H1 (cell line): ENCODE data around the gene GID4. TPM values are rescaled to one million over a fixed set of nuclear protein-coding genes. Genes with fewer than 3 reads are reported as not detected.

ENCODE experiments used
- CTCF ChIA-PET: fragments of 300-600 bp; sonication (Branson Sonifier 250); formaldehyde crosslinking; loops from one replicate; lab custom pipeline; 2021; ENCODE audit not compliant: partially characterized antibody; lab: Charles Lee
- POLR2A ChIA-PET: fragments of 300-600 bp; sonication (Branson Sonifier 250); formaldehyde crosslinking; loops from one replicate; lab custom pipeline; 2021; ENCODE audit warnings: inconsistent platforms; ENCODE audit not compliant: partially characterized antibody; lab: Charles Lee
- DNase-seq, 2 experiments: peaks; one replicate each; pipeline versions ENCODE4 v3.0.0 to v3.0.0-alpha.2; 2010 to 2022; ENCODE audit warnings: low spot score in 2 of 2, low read depth in 1 of 2, mixed read lengths in 1 of 2
- FAIRE-seq: peaks from 2 replicates; lab custom pipeline; 2011; peaks lifted over from hg19 to GRCh38; lab: Jason Lieb, UNC
- H2AFZ ChIP-seq: 2 replicates; pipeline ENCODE4 v1.8.1; 2012; ENCODE audit warnings: low read length, inconsistent platforms
- H2AK5ac ChIP-seq: 2 replicates; pipeline ENCODE4 v1.6.1; 2013; ENCODE audit warnings: low read depth, low read length
- H2BK120ac ChIP-seq: replicated peaks from 2 replicates; pipeline ENCODE3; 2013; ENCODE audit warnings: low read depth, low read length, inconsistent platforms
- H2BK12ac ChIP-seq: 2 replicates; pipeline ENCODE4 v1.6.1; 2013; ENCODE audit warnings: low read depth, low read length
- H2BK15ac ChIP-seq: 2 replicates; pipeline ENCODE4 v1.6.1; 2013; ENCODE audit warnings: low read length
- H2BK20ac ChIP-seq: 2 replicates; pipeline ENCODE4 v1.6.1; 2013; ENCODE audit warnings: low read length
- H2BK5ac ChIP-seq: 2 replicates; pipeline ENCODE4 v1.6.1; 2013; ENCODE audit warnings: low read depth, low read length
- H3K14ac ChIP-seq: 2 replicates; pipeline ENCODE4 v1.6.1; 2013; ENCODE audit warnings: inconsistent platforms; ENCODE audit not compliant: insufficient read length
- H3K18ac ChIP-seq: 2 replicates; pipeline ENCODE4 v1.6.1; 2013; ENCODE audit warnings: low read length; ENCODE audit errors: extremely low read depth
- H3K23ac ChIP-seq: 2 replicates; pipeline ENCODE4 v1.6.1; 2013; ENCODE audit warnings: inconsistent platforms; ENCODE audit not compliant: insufficient read length
- H3K23me2 ChIP-seq: 2 replicates; pipeline ENCODE4 v1.6.1; 2013; ENCODE audit warnings: low read depth, low read length
- H3K27ac ChIP-seq: 2 replicates; pipeline ENCODE4 v1.6.1; 2011; ENCODE audit warnings: low read depth, low read length, inconsistent platforms
- H3K27me3 ChIP-seq, 4 experiments: replicated peaks in 1 of 4; 1 replicate in 1 of 4; 2 replicates in 3 of 4; pipeline versions ENCODE4 v1.6.1 to v1.8.1; 2011 to 2013; ENCODE audit warnings: low read length in 3 of 4, mild to moderate bottlenecking in 3 of 4, inconsistent platforms in 2 of 4, mixed read lengths in 2 of 4, moderate library complexity in 1 of 4; ENCODE audit not compliant: control insufficient read depth in 3 of 4, insufficient read depth in 3 of 4; ENCODE audit errors: extremely low read depth in 1 of 4
- H3K36me3 ChIP-seq, 4 experiments: 2 replicates each; pipeline versions ENCODE4 v1.6.1 to v1.8.1; 2011 to 2013; ENCODE audit warnings: mild to moderate bottlenecking in 4 of 4, low read length in 3 of 4, moderate library complexity in 2 of 4, control low read depth in 1 of 4, inconsistent platforms in 1 of 4; ENCODE audit not compliant: insufficient read depth in 4 of 4, control insufficient read depth in 2 of 4
- H3K4ac ChIP-seq: replicated peaks from 2 replicates; pipeline ENCODE3; 2013; ENCODE audit warnings: low read length, low read depth, mixed read lengths, inconsistent platforms; ENCODE audit not compliant: insufficient read length
- H3K4me1 ChIP-seq, 4 experiments: replicated peaks in 1 of 4; 1 replicate in 1 of 4; 2 replicates in 3 of 4; pipeline versions ENCODE4 v1.6.1 to v1.8.1; 2011 to 2013; ENCODE audit warnings: low read length in 3 of 4, inconsistent platforms in 2 of 4, mixed read lengths in 1 of 4; ENCODE audit not compliant: insufficient read depth in 4 of 4, control insufficient read depth in 3 of 4
- H3K4me2 ChIP-seq, 2 experiments: 2 replicates each; pipeline versions ENCODE4 v1.6.1 to v1.8.1; 2011 to 2013; ENCODE audit warnings: low read depth in 2 of 2, low read length in 2 of 2, control low read depth in 1 of 2, inconsistent platforms in 1 of 2, mild to moderate bottlenecking in 1 of 2; ENCODE audit not compliant: insufficient read depth in 1 of 2
- H3K4me3 ChIP-seq, 4 experiments: fragments of 200-600, 300-600 bp in 1 of 4; sonication (generic), shearing (Covaris generic), sonication (Bioruptor Twin) in 1 of 4; 2 replicates each; pipeline versions ENCODE4 v1.5.1 to v1.8.1; 2011 to 2016; ENCODE audit warnings: low read length in 4 of 4, low read depth in 3 of 4, control low read depth in 2 of 4, inconsistent platforms in 2 of 4, mild to moderate bottlenecking in 2 of 4, mixed read lengths in 1 of 4, moderate library complexity in 1 of 4; ENCODE audit not compliant: insufficient read depth in 2 of 4; ENCODE audit errors: extremely low read depth in 1 of 4
- H3K56ac ChIP-seq: replicated peaks from 2 replicates; pipeline ENCODE3; 2013; ENCODE audit warnings: low read depth, mild to moderate bottlenecking, mixed read lengths, low read length, inconsistent platforms; ENCODE audit not compliant: insufficient read length
- H3K79me1 ChIP-seq: 2 replicates; pipeline ENCODE4 v1.6.1; 2013; ENCODE audit warnings: low read depth, low read length, control low read depth
- H3K79me2 ChIP-seq, 2 experiments: 2 replicates each; pipeline versions ENCODE4 v1.6.1 to v1.8.1; 2012 to 2013; ENCODE audit warnings: low read length in 2 of 2, mild to moderate bottlenecking in 2 of 2, inconsistent platforms in 1 of 2; ENCODE audit not compliant: insufficient read depth in 2 of 2, control insufficient read depth in 1 of 2
- H3K9ac ChIP-seq, 4 experiments: replicated peaks in 1 of 4; 1 replicate in 1 of 4; 2 replicates in 3 of 4; pipeline versions ENCODE4 v1.6.1 to v1.8.1; 2011 to 2013; ENCODE audit warnings: low read depth in 3 of 4, low read length in 3 of 4, control low read depth in 2 of 4, mild to moderate bottlenecking in 2 of 4, moderate library complexity in 2 of 4, inconsistent platforms in 1 of 4; ENCODE audit errors: extremely low read depth in 1 of 4
- H3K9me3 ChIP-seq, 2 experiments: 2 replicates each; pipeline versions ENCODE4 v1.6.1 to v1.8.1; 2012 to 2013; ENCODE audit warnings: mild to moderate bottlenecking in 2 of 2, moderate library complexity in 2 of 2, control low read depth in 1 of 2, inconsistent platforms in 1 of 2, low read depth in 1 of 2, low read length in 1 of 2, mixed read lengths in 1 of 2; ENCODE audit not compliant: insufficient read depth in 2 of 2
- H4K20me1 ChIP-seq, 2 experiments: replicated peaks in 1 of 2; 2 replicates each; pipeline versions ENCODE3 to v1.8.1; 2011 to 2013; ENCODE audit warnings: inconsistent platforms in 2 of 2, low read length in 2 of 2, mild to moderate bottlenecking in 1 of 2; ENCODE audit not compliant: insufficient read depth in 2 of 2, control insufficient read depth in 1 of 2
- H4K5ac ChIP-seq: 2 replicates; pipeline ENCODE4 v1.6.1; 2013; ENCODE audit warnings: low read length, low read depth, mixed read lengths, inconsistent platforms; ENCODE audit not compliant: insufficient read length
- H4K8ac ChIP-seq: 2 replicates; pipeline ENCODE4 v1.8.0; 2013; ENCODE audit warnings: mild to moderate bottlenecking, moderate library complexity, low read length, inconsistent platforms; ENCODE audit not compliant: insufficient read depth; ENCODE audit errors: extremely low read depth
- H4K91ac ChIP-seq: replicated peaks from 2 replicates; pipeline ENCODE3; 2013; ENCODE audit warnings: low read length, mixed read lengths, inconsistent platforms; ENCODE audit not compliant: insufficient read length
- ATF2 ChIP-seq: IDR thresholded peaks from 2 replicates; pipeline ENCODE4 v1.6.1; 2012; ENCODE audit warnings: low read length, inconsistent platforms
- ATF3 ChIP-seq: IDR thresholded peaks from 2 replicates; pipeline ENCODE4 v1.6.1; 2011; ENCODE audit warnings: low read depth, mild to moderate bottlenecking, low read length; ENCODE audit not compliant: insufficient read depth
- BRCA1 ChIP-seq: IDR thresholded peaks from 2 replicates; pipeline ENCODE4 v1.6.1; 2012; ENCODE audit warnings: low read depth, low read length, improper control_type of control experiment
- CHD2 ChIP-seq: IDR thresholded peaks from 2 replicates; pipeline ENCODE4 v1.6.1; 2012; ENCODE audit warnings: low read length, improper control_type of control experiment
- MAFK ChIP-seq: IDR thresholded peaks from 2 replicates; pipeline ENCODE4 v1.6.1; 2012; ENCODE audit warnings: low read depth, mild to moderate bottlenecking, improper control_type of control experiment, low read length
- NANOG ChIP-seq: IDR thresholded peaks from 2 replicates; pipeline ENCODE4 v1.6.1; 2011; ENCODE audit warnings: low read length, low read depth, mild to moderate bottlenecking, inconsistent platforms; ENCODE audit not compliant: insufficient read depth, poor library complexity, severe bottlenecking
- TEAD4 ChIP-seq: IDR thresholded peaks from 2 replicates; pipeline ENCODE4 v1.6.1; 2012; ENCODE audit warnings: low read depth, low read length, inconsistent platforms, mixed read lengths
- WGBS, 2 experiments: shearing (Covaris generic) in 1 of 2; methylation state at CpG; one replicate each; pipeline versions ENCODE4 v1.1.6 to v1.1.7; 2013 to 2015; ENCODE audit warnings: low lambda C conversion rate in 2 of 2, mixed read lengths in 2 of 2, inconsistent platforms in 1 of 2, low coverage in 1 of 2, missing lambda C conversion rate in 1 of 2; ENCODE audit not compliant: insufficient replicate concordance in 2 of 2, insufficient coverage in 1 of 2, insufficient read length in 1 of 2; ENCODE audit errors: extremely low coverage in 1 of 2, missing lambda C conversion rate in 1 of 2; 5-methylcytosine and 5-hydroxymethylcytosine counted together
- polyA plus RNA-seq, 7 experiments: library from polyadenylated mRNA; depleted of rRNA in 3 of 7; stranded (reverse) in 5 of 7; unstranded in 2 of 7; fragments of >200 nt in 5 of 7; fragments of 200-250 nt in 2 of 7; gene quantifications; 1 replicate in 5 of 7; 2 replicates in 1 of 7; 4 replicates in 1 of 7; pipeline versions ENCODE4 v1.2.1 to v1.2.3, GENCODE V29; 2011 to 2013; ENCODE audit warnings: missing spikeins in 2 of 7, mixed read lengths in 2 of 7
- total RNA-seq: library from RNA; stranded (reverse); fragmentation: NEBNext Ultra II Directional; extraction: Animal tissue kit (Norgen Biotek cat#: 25700); gene quantifications from 2 replicates; pipeline ENCODE4 v1.2.1, GENCODE V29; 2021

GID4 gene
- total and polyA plus RNA-seq, 2 of the 8 experiments (the other 6 are each of a cell fraction or from before 2014, with no cell fraction given), result 5.6 to 15.0 TPM

- Histone ChIP-seq H2AK5ac (no peak overlapping the region), H3K56ac (no peak overlapping the region), H2AFZ (no peak overlapping the region), H3K27ac (no peak overlapping the region), H3K4me1 (peaks cover 0 to 7% (median 0%) of the 10 kb centered on the region in 4 experiments; a peak in 1 of 7 replicates), H3K4ac (no peak overlapping the region), H3K23ac (no peak overlapping the region), H3K4me3 (no peak overlapping the region), H3K79me1 (no peaks in the 10 kb centered on the region; the same call in 1 of the 2 replicates), H3K79me2 (no peaks in the 10 kb centered on the region), H3K14ac (no peak overlapping the region), H4K8ac (no peak overlapping the region), H2BK5ac (no peak overlapping the region), H2BK120ac (no peak overlapping the region), H2BK20ac (no peak overlapping the region), H3K27me3 (no peaks in the 10 kb centered on the region), H3K23me2 (no peaks in the 10 kb centered on the region), H3K9ac (no peak overlapping the region), H3K36me3 (no peaks in the 10 kb centered on the region; a peak in 1 of 8 replicates), H2BK15ac (no peak overlapping the region), H3K18ac (no peak overlapping the region), H3K4me2 (no peak overlapping the region), H4K5ac (no peak overlapping the region), H4K20me1 (peaks cover 0 to 5% of the 10 kb centered on the region in 2 experiments), H4K91ac (no peak overlapping the region), H3K9me3 (no peaks in the 10 kb centered on the region), H2BK12ac (no peak overlapping the region)
- TF ChIP-seq CHD2 (no peak), MAFK (no peak), BRCA1 (no peak), ATF2 (no peak), NANOG (no peak), TEAD4 (no peak), ATF3 (no peak)
- WGBS, 2 experiments, result 90% methylated on average over 8 of the region's 8 CpGs; no CpG with 5 or more reads in 1 of the 2 experiments
- DNase-seq (no peak), FAIRE-seq (no peak)
- POLR2A ChIA-PET, result interaction anchor here (3.3 kb wide), 1 partner anchor 7 kb away, joined by 16 read pairs; no protein-coding TSS in a partner anchor
- CTCF ChIA-PET, result interaction anchor here (0.7 to 1.7 kb wide), 4 partner anchors 16 to 121 kb away, joined by 3 to 4 read pairs (median 4); no protein-coding TSS in a partner anchor
Observed at GRCh38 chr17:18009609-18010420, 29.4 kb upstream of the GID4 start.
